Measurements from ENCODE around the gene PAN3.
"Not testable (repeated sequence)": the region's sequence is repeated elsewhere in the genome, so short reads cannot be mapped to it uniquely, and the experiment has no call there.

The PAN3 gene

DNA sequence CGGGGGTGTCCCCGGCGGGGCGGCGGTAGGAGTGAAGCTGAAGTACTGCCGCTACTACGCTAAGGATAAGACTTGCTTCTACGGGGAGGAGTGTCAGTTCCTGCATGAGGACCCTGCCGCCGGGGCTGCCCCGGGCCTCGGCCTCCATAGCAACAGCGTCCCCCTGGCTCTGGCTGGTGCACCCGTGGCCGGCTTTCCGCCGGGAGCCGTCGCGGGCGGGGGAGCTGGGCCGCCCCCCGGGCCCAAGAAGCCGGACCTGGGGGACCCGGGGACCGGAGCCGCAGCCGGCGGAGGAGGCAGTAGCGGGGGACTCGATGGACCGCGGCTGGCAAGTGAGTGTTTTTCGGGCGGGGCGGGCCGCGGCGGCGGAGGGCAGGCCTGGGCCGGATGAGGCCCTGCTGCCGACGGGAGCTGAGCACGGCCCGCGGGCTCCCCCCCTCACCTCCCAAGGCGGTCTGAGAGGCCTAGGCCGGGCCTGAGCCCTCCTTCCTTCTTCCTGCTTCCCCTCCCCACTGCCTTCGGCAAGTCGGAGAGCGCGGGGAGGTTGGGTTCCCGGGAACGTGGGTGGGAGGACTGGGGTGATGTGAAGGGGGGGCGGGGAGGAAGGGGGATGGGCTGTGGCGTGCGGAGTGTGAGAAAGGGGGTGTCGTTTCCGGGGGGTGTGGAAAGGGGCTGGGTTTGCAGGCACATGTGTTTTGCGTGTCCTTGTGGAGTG lies 568 bp downstream of the PAN3 start:
- DNase-seq: peak; percentile 95

DNA sequence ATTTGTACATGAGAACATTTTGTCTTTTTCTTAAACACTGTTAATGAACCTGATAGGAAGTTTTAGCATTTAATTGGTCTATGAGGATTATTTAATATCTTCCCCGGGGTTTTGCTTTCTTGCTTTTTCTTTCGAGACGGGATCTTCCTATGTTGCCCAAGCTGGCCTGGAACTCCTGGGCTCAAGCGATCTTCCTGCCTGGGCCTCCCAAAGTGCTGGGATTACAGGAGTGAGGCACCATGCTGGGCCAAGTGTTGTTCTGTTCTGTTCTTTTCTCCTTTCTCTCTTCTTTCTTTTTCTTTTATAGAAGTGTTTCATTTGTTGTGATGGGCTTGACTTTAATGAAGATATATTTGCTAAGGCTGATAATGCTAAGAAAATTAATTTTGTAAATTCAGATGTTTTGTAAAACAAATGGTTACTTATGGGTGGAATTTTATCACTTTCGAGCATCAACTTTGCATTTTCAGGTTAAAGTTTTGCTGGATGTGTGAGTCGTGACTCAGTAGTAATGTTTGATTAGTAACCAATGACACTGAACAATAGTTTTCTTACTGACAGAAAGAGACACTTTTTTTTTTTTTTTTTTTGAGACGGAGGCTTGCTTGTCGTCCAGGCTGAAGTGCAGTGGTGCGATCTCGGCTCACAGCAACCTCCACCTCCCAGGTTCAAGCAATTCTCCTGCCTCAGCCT lies 2.2 kb downstream of the PAN3 start:
- no peak for DNase-seq

DNA sequence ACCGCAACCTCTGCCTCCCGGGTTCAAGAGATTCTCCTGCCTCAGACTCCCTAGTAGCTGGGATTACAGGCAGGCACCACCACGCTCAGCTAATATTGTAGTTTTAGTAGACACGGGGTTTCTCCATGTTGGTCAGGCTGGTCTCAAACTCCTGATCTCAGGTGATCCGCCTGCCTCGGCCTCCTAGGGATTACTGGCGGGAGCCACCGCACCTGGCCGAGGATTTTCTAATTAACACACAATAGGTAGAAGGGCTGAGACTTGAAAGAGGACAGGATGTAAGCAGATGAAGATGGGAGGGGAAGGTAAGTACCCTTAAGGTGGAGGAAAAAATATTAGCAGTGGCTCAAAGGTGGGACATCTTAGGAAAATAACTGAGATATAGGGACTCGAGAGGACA lies 3.2 kb downstream of the PAN3 start:
- not testable (repeated sequence) for DNase-seq

DNA sequence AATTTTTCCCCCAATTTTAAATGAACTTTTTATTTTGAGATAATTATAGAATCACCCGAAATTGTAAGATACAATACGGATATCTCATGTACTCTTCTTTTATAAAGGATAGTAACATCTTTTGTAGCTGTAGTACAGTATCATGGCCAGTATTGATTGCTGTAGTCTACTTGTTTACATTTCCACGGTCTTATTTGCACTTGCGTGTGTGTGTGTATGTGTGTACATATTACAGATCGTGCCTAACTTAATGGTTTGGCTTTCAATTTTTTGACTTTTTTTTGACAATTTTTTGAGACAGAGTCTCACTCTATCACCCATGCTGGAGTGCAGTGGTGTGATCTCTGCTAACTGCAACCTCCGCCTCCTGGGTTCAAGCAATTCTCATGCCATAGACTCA lies 6.7 kb downstream of the PAN3 start:
- DNase-seq: no peak

DNA sequence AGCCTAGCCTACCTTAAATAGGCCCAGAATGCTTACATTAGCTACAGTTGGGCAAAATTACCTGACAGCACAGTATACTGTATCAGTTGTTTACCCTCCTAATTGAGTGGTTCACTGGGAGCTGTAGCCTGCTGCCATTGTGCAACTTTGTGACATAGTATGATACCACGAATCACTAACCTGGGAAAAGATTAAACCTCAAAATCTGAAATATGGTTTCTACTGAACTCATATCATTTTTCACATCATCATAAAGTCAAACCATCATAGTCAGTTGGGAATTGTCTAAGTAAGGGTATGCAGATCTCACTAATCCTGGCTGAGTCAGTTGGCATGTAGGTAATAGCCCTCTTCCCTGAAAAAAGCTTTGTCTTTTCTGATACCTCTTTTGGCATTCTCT lies 9.2 kb downstream of the PAN3 start:
- no peak for DNase-seq

DNA sequence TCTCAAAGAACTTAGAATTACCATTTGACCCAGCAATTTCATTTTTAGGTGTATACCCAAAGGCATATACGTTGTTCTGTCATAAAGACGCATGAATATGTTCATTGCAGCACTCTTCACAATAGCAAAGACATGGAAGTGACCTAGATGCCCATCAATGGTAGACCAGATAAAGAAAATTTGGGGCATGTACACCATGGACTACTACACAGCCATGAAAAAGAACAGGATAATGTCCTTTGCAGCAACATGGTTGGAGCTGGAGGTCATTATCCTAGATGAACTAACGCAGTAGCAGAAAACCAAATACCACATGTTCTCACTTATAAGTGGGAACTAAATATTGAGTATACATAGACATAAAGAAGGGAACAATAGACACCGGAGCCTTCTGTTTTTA lies 20.7 kb downstream of the PAN3 start:
- DNase-seq: no peak

DNA sequence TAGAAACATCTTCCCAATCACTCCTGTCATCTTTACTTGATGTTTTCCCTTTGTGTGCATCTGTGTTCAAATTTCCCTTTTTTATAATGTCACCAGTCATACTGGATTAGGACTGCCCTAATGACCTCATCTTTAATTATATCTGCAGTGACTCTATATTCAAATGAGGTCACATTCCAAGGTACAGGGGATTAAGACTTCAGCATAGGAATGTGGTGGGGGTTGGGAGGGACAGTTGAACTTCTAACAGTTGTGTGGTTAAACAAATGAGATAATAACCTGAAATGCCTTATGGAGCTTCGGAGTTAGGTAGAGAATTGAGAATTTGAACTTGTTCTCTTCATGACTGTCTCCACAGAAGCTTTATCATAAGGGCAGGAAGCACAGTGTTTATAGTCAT lies 23.0 kb downstream of the PAN3 start:
- no peak for DNase-seq

DNA sequence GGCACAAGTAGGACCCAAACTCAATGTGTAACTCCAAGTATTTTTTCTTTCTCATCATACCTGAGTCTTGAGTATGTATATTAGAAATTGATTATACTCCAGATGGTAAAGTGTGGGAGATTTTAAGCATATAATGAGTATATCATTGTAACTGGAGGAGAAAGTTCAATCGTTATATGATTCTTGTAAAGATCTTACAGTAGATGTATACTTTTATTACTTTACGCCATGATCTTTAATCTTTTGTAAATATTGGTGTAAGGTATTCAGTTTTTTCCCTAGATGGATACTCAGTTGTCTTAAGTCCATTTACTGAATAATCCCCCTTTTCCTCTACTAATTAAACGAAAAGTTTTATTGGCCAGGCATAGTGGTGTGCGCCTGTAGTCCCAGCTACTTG lies 25.2 kb downstream of the PAN3 start:
- no peak for DNase-seq

DNA sequence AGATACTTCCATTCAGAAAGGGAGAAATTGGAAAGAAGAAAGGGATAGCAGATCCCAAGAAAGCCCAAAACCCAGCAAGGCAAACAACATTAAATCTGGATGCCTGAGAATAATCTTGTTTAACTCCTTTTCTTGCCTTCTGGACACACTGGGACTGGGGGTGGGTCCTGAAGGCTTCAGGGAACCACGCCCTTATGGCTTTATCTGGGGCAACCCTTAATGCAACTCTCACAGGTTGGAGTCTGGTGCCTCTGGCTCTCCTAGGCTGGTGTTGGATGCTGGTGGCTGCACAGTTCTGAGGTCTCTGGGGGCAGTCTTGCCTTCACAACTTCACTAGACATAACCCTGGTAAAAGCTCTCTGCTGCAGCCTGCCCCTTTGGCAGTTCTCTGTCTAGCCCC lies 27.9 kb downstream of the PAN3 start:
- DNase-seq: no peak

DNA sequence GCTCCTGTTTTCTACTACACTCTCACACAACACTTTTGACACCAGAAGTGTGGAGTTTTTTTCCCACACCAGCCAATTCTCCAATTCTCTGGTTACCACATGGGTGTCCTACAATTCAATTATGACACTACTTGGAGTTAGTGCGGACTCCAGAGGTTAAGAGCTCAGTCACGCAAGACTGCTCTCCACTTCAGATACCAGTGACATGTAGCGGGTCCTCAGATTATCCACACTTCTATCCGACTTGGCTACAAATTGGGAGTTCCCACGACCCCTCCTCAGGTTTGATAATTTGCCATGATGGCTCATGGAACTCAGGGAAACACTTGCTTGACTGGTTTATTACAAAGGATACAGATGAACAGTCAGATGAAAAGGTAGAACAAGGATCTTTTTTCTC lies 32.9 kb downstream of the PAN3 start:
- no peak for DNase-seq

DNA sequence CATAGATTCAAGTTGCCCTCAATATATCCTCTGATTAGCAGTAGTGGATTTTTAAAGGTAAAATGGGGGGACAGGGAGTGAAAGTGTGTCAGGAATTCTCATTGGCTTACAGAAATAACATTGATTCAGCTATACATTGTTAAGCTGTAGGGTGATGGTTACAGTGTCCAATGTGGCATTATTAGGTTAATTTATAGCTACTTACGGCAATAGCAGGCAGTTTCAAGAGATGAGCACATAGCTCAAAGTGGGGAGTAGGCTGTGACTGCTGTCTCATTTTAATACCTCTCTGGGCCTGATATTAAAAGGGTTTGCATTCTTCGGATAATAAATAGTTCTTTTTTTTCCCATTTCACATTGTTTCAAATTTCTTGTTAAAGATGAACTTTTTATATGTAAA lies 34.6 kb downstream of the PAN3 start:
- DNase-seq: no peak

DNA sequence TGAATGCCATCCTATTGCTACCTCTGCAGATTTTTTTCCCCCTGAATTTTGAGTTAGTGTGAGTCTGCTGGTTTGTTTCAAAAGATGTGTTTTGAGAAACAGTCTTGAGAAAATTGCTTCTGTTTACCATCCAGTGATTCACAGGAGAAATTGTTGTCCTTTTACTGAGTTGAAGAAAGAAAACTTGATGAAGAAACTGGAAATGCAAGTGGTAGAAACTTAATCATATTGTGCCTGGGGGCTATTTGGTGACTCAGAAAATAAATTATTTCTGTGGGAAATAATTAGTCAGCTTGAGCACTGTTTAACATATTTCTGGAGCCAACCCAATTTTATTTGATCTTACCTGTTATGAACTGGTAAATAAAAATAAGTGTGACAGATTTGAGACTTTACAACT lies 35.4 kb downstream of the PAN3 start:
- DNase-seq: no peak

DNA sequence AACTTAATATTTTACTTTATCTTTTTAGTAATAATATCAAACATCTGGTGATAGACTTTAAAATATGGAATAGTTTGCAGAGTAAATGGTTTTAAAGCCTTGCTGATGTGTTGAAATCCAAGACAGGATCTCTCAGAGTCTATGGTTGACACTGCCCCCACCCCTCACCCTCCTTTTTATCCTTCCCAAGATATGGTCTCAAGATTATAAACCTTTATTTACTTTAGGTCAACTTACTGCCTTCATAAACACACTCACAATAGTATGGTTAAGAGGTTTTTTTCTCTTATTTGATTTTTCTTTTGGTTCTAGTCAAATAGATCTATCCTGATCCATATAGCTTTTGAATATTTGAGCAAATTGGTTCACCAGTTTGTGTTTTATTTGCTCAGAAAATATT lies 39.0 kb downstream of the PAN3 start:
- DNase-seq: no peak

DNA sequence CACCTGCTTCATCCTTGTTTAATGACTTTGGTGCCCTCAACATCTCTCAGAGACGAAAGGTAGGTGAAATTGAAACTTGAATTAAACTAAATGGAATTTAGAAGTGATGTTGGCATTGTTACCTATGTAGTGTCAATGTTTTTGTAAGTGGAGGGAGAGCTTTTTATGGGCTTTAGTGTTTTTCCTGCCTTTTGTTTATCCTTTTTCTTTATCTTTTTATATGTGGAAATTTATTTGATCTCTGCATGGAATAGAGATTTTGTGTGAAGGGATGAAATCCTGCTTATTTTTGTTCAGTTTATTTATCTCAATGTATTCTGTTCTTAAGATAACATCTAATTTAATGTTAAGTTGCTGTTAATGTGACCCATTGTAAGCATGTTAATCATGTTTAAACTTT lies 39.5 kb downstream of the PAN3 start:
- DNase-seq: no peak

DNA sequence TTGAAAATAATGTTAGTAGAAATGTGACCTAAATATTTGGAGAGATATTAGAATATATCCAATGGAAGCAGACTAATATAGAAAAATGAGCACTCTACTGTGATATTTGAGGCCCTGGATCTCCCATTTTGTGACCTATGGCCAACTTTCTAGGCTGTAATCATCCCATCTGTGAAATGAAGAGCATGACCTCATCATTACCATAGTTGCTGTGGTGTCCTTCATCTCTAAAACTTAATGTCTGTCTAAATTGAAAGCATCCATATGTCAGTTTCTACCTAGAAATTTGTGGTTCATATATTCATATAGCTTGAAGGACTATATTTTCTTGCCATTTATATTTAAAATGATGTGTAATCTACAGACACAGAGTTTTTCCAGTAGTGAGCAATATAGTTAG lies 41.6 kb downstream of the PAN3 start:
- no peak for DNase-seq

DNA sequence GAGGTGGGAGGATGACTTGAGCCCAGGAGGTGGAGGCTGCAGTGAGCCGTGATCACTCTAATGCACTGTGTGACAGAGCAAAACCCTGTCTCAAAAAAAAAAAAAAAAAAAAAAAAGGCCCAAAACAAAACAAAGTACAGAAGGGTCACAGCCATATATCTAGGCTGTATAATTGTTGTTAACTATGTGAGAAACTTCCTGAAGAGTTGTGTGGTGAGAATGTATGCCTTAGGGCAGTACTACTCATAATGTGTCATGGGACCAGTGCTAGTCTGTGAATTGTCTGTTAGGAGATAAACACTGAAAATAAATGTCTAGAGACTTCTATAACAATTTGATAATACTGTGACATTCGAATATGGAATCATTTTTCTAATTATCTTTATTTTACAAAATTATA lies 43.1 kb downstream of the PAN3 start:
- no peak for DNase-seq

DNA sequence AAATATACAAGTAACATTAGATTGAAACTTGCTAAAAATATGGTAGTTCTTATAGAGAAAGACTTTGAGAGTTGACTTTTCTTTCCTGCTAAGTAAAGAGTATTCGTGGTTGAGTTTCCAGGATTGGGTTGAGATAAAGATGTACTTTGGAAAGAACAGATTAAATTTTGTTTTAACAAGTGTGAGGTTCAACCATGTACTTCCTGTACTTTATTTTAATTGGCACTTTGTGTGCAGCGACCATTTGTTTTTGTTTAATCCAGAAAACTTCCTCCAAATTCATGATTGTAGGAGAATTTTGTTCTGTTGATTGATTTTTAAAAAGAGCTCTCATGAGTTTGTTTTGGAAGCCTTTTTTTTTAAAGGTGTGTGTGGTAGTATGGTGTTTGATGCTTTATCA lies 46.9 kb downstream of the PAN3 start:
- DNase-seq: no peak

DNA sequence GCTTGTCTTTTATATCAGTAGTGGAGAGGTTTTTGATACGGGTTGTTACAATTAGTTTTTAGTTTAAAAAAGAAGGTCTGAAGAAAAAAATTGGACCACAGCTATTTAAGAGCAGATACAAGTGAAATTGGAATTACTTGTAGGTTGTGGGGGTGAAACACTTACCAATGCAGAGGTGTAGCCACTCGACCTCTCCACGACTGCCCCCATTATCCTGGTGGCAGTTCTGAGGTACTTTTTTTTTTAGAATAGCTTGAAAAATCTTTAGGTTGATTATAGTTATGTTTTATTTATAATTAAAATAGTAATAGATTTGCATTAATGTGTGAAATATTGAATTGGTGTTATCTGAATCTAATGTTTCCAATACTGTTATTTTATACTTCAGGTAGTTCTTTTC lies 60.7 kb downstream of the PAN3 start:
- no peak for DNase-seq

DNA sequence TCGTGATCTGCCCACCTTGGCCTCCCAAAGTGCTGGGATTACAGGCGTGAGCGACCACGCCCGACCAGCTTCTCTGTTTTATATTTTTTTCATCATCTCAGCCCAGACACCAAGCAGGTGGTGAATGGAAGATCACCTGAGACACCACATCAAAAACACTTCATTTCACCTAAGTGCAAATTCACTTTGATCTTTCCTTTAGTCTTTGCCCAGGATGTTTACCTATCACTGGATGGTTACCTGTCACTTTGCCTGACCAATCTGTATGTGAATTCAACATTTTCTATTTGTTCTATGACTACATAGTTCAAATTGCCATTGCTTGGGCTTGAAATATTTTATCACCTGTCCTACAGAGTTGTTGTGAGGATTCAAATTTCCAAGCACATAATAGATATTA lies 65.7 kb downstream of the PAN3 start:
- DNase-seq: no peak

DNA sequence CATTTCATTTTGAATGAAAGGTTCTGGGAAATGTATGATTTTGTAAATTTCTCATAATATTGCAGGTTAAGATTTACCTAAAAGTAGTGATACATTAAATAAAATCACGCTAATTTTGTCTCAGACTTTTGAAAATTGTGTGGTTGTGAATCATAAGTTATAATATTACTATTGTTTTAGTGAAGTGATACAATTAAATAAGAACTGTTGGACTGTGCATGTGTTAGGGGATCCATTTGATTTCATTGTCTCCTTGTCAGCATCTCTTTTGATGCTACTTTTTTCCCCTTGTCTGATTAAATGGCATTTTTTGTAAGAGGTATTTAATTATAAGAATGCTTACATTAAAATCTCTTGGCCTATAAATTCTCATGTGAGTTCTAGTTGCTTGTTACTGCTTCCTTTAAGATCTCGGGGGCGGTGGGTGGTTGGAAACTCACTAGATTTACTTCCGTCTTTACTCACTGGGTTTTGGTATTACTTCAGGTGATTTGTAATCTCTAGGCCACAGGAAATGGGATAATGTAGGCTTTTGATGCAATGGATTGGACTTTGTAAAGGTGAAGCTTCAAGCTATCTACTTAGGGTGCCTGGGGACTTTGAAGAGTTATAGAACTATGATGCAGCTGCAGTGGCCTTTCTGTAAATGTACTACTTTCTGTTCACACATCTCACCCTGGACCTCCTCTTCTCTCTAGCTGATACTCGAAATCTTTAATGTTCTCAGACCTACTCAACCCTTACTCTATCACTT lies 66.5 kb downstream of the PAN3 start:
- no peak for DNase-seq

DNA sequence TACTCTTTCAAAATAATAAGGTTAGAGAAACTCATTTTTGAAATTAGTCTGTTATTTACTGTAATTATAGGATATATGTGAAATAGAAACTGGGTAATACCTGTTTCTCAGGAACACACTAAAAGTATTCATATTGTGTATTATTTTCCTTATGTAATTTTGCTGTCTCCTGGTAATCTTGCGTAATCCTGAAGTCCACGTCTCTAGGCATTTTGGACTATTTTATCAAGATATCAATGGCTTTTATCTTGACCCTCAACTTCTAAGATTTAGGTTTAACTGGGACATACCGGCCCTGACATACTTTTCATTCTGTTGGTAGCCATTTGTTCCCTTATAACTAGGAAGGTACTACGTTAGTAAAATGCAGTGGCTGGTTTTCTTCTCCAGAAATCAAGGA lies 80.3 kb downstream of the PAN3 start:
- DNase-seq: no peak

DNA sequence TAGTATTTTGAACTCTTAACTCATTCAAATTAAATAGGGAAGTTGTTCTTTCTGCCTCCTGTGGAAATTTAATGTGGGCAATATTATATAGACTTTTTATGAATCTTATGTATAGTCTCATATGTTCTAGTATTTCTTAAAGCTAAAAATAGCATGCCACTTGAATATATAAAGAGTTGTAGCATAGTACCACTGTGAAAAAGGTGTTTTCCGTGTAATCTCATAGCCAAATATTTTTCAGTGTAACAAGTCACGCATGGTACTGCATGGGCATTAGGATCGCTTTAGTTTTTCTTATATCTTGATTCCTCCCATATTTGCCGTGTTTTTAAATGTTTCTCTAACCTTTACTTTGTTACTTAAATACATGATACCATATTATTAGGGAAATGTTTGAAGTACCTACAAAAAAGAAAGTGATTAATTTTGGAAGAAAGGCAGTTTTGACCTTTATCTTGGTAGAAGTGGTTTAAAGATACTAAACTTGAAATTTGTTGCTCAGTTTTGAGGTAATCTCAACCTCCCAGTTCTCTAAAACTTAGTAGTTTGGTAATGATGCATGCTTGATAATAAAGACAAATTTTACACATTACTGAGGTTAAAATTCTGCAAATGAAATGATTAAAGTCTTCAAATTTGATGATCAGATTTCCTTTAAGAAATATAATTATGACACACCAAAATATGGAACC lies 81.2 kb downstream of the PAN3 start:
- DNase-seq: no peak

DNA sequence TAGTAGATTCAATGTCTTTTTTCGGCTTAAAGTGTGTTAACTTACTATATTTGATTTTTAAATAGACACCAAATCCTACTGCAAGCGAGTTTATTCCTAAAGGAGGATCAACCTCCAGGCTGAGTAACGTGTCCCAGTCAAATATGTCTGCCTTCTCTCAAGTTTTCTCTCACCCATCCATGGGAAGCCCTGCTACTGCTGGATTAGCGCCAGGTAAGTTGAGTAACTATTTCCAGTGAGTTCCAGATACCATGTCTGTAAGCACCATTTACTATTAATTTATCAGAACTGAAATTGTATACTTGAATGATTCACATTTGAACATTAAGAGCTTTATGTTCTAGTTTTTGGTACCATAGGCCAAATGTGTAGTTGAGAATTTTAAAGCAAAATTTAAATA lies 81.8 kb downstream of the PAN3 start:
- DNase-seq: no peak
